Stimulated activated CD4-positive, alpha-beta T cell treated with anti-CD3 and anti-CD28 coated beads, Interleukin-15, amount 100 ng/mL, for 24 hours (primary cell): Measurements from ENCODE around the gene FBXO15.

Source experiments
- DNase-seq: peaks from one replicate; pipeline ENCODE4 v3.0.0-alpha.2; 2020

The FBXO15 gene

GRCh38 chr18:74153377-74153776 lies 5.7 kb upstream of the FBXO15 start:
- DNase-seq: no peak

GRCh38 chr18:74152857-74153256 lies 5.2 kb upstream of the FBXO15 start:
- no peak for DNase-seq

GRCh38 chr18:74152270-74152669 lies 4.6 kb upstream of the FBXO15 start:
- no peak for DNase-seq

GRCh38 chr18:74149878-74150277 lies 2.2 kb upstream of the FBXO15 start:
- DNase-seq: no peak

- no peak for DNase-seq
Measured at GRCh38 chr18:74148543-74149070, 973 bp upstream of the FBXO15 start.

GRCh38 chr18:74147491-74147778 lies 199 bp downstream of the FBXO15 start:
- DNase-seq: no peak

GRCh38 chr18:74146756-74147155 lies 878 bp downstream of the FBXO15 start:
- no peak for DNase-seq

- DNase-seq: no peak
Measured at GRCh38 chr18:74142252-74142651, 5.4 kb downstream of the FBXO15 start.

GRCh38 chr18:74141667-74142066 lies 6.0 kb downstream of the FBXO15 start:
- no peak for DNase-seq

- DNase-seq: no peak
Measured at GRCh38 chr18:74140582-74140981, 7.1 kb downstream of the FBXO15 start.

- peak; percentile 70 for DNase-seq
Measured at GRCh38 chr18:74139888-74140287, 7.7 kb downstream of the FBXO15 start.

GRCh38 chr18:74139411-74139810 lies 8.2 kb downstream of the FBXO15 start:
- DNase-seq: no peak

GRCh38 chr18:74137920-74138538 lies 9.6 kb downstream of the FBXO15 start:
- peak; percentile 16 for DNase-seq

GRCh38 chr18:74132201-74132600 lies 15.4 kb downstream of the FBXO15 start:
- DNase-seq: no peak

GRCh38 chr18:74131124-74131523 lies 16.5 kb downstream of the FBXO15 start:
- no peak for DNase-seq

GRCh38 chr18:74128159-74128558 lies 19.5 kb downstream of the FBXO15 start:
- no peak for DNase-seq

GRCh38 chr18:74126684-74127655 lies 20.7 kb downstream of the FBXO15 start:
- DNase-seq: no peak

GRCh38 chr18:74124642-74125041 lies 23.0 kb downstream of the FBXO15 start:
- no peak for DNase-seq

GRCh38 chr18:74123200-74123599 lies 24.4 kb downstream of the FBXO15 start:
- no peak for DNase-seq

- peak; percentile 37 for DNase-seq
Measured at GRCh38 chr18:74116633-74117554, 30.7 kb downstream of the FBXO15 start.

- DNase-seq: no peak
Measured at GRCh38 chr18:74115046-74115445, 32.6 kb downstream of the FBXO15 start.

- DNase-seq: no peak
Measured at GRCh38 chr18:74114116-74114515, 33.5 kb downstream of the FBXO15 start.

- no peak for DNase-seq
Measured at GRCh38 chr18:74113711-74114110, 33.9 kb downstream of the FBXO15 start.
